ENCODE measurements around the gene KANK2. TPM values are rescaled to one million over a fixed set of nuclear protein-coding genes. Genes with fewer than 3 reads are reported as not detected.

Gene KANK2
- total and polyA plus RNA-seq, 10 of the 15 experiments (the other 5 are each of a cell fraction or from before 2014, with no cell fraction given) = 4.9 to 33.0 (median 21.0) TPM

GRCh38 chr19:11191934-11192333, 5.4 kb downstream of the KANK2 start:
- SMC1A ChIA-PET (ENCODE audit: uncharacterized antibody, unreplicated experiment) = no interaction called here
- peak overlapping the region; percentile 21; the same call in 1 of the 2 replicates for H3K4me2 ChIP-seq (ENCODE audit: control insufficient read depth, insufficient read depth)
- no TSS peak for BruUV-seq (replicated peaks)
- peak; percentile 27 for DNase-seq (ENCODE audit: low read depth, low spot score)
- no peak overlapping the region for H2AFZ ChIP-seq (ENCODE audit: control insufficient read depth, low read depth, low read length)
- FAIRE-seq = peak; percentile 70
- peak overlapping the region; percentile 42; the same call in 1 of the 2 replicates for H3K27ac ChIP-seq (ENCODE audit: control insufficient read depth, insufficient read depth)
- no peak overlapping the region for H3K9ac ChIP-seq (ENCODE audit: control insufficient read depth, insufficient read depth, low read length)
- H3K36me3 ChIP-seq (ENCODE audit: control insufficient read depth in 2 of 2, insufficient read depth in 2 of 2, low read length in 1 of 2) = no peaks in the 10 kb centered on the region; a peak in 1 of 4 replicates
- peaks cover 3% of the 10 kb centered on the region for H3K79me2 ChIP-seq (ENCODE audit: control insufficient read depth, insufficient read depth, low read length)
- CTCF ChIA-PET = interaction anchor here (0.8 kb wide), 1 partner anchor 11 kb away, joined by 3 read pairs; no protein-coding TSS in a partner anchor
- ATAC-seq = peak; percentile 51
- peaks cover 26% of the 10 kb centered on the region for H3K4me1 ChIP-seq (ENCODE audit: control insufficient read depth, insufficient read depth, low read length)
- in situ Hi-C loops (cut with MboI) (no loop called here), intact Hi-C loops (cut with micrococcal nuclease; ENCODE audit: unreplicated experiment) (no loop called here)
- H3K4me3 ChIP-seq = no peak overlapping the region
- H3K27me3 ChIP-seq (replicated peaks in 1 of 2; ENCODE audit: control insufficient read depth in 2 of 2, insufficient read depth in 2 of 2, low read length in 1 of 2) = no peaks in the 10 kb centered on the region
- RAD21 ChIA-PET (ENCODE audit: unreplicated experiment) = no interaction called here
- POLR2A ChIA-PET = no interaction called here
- WGBS (ENCODE audit: insufficient coverage, insufficient replicate concordance, low lambda C conversion rate, missing lambda C conversion rate) = 21% methylated on average over 5 of the region's 5 CpGs
- H3K9me3 ChIP-seq (replicated peaks; ENCODE audit: control insufficient read depth, insufficient read depth, low read length) = no peaks in the 10 kb centered on the region; the same call in 2 of the 3 replicates
- H4K20me1 ChIP-seq (ENCODE audit: control insufficient read depth, insufficient read depth) = no peaks in the 10 kb centered on the region
- TF ChIP-seq TCF3 (IDR thresholded peaks at IDR 0.05; ENCODE audit: borderline replicate concordance, insufficient read depth, low read depth, low read length) (no peak), MYC (IDR thresholded peaks at IDR 0.05; ENCODE audit: insufficient read depth, insufficient read length, insufficient replicate concordance, low read length, severe bottlenecking) (no peak), MTA2 (IDR thresholded peaks at IDR 0.05; ENCODE audit: low read depth) (no peak), HDAC6 (IDR thresholded peaks at IDR 0.05; ENCODE audit: unreplicated experiment) (no peak), CEBPB (IDR thresholded peaks at IDR 0.05; ENCODE audit: borderline replicate concordance in 1 of 2, low read depth in 2 of 2, low read length in 2 of 2) (no peak), ZNF384 (IDR thresholded peaks at IDR 0.05; ENCODE audit: borderline replicate concordance, low read depth, low read length) (no peak), NFIC (IDR thresholded peaks at IDR 0.05; ENCODE audit: low read depth, low read length) (no peak), ZZZ3 (IDR thresholded peaks at IDR 0.05; ENCODE audit: control insufficient read depth, insufficient read length, low read depth) (no peak), SMC3 (IDR thresholded peaks at IDR 0.05; ENCODE audit: borderline replicate concordance, low read length) (no peak), EED (IDR thresholded peaks at IDR 0.05; ENCODE audit: low read depth) (peak; percentile 75), BCL11A (IDR thresholded peaks at IDR 0.05; ENCODE audit: low read depth, low read length) (no peak), POLR2A (IDR thresholded peaks at IDR 0.05; ENCODE audit: low read depth, low read length) (no peak), HDAC2 (IDR thresholded peaks at IDR 0.05) (no peak), ATF7 (IDR thresholded peaks at IDR 0.05; ENCODE audit: low read depth) (no peak), RAD51 (IDR thresholded peaks at IDR 0.05) (no peak), PAX5 (IDR thresholded peaks at IDR 0.05; ENCODE audit: borderline replicate concordance, low read depth, low read length) (peak; percentile 55; the same call in 1 of the 2 replicates), SIX5 (IDR thresholded peaks at IDR 0.05; ENCODE audit: low read depth, low read length, severe bottlenecking) (no peak), SIN3A (IDR thresholded peaks at IDR 0.05; ENCODE audit: low read depth, low read length) (no peak), RELA (IDR thresholded peaks at IDR 0.05; ENCODE audit: borderline replicate concordance, partially characterized antibody) (no peak), TCF12 (IDR thresholded peaks at IDR 0.05; ENCODE audit: low read depth, low read length) (peak; percentile 44; the same call in 1 of the 2 replicates)
- TF ChIP-seq, protein P1, sequence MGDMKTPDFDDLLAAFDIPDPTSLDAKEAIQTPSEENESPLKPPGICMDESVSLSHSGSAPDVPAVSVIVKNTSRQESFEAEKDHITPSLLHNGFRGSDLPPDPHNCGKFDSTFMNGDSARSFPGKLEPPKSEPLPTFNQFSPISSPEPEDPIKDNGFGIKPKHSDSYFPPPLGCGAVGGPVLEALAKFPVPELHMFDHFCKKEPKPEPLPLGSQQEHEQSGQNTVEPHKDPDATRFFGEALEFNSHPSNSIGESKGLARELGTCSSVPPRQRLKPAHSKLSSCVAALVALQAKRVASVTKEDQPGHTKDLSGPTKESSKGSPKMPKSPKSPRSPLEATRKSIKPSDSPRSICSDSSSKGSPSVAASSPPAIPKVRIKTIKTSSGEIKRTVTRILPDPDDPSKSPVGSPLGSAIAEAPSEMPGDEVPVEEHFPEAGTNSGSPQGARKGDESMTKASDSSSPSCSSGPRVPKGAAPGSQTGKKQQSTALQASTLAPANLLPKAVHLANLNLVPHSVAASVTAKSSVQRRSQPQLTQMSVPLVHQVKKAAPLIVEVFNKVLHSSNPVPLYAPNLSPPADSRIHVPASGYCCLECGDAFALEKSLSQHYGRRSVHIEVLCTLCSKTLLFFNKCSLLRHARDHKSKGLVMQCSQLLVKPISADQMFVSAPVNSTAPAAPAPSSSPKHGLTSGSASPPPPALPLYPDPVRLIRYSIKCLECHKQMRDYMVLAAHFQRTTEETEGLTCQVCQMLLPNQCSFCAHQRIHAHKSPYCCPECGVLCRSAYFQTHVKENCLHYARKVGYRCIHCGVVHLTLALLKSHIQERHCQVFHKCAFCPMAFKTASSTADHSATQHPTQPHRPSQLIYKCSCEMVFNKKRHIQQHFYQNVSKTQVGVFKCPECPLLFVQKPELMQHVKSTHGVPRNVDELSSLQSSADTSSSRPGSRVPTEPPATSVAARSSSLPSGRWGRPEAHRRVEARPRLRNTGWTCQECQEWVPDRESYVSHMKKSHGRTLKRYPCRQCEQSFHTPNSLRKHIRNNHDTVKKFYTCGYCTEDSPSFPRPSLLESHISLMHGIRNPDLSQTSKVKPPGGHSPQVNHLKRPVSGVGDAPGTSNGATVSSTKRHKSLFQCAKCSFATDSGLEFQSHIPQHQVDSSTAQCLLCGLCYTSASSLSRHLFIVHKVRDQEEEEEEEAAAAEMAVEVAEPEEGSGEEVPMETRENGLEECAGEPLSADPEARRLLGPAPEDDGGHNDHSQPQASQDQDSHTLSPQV (IDR thresholded peaks at IDR 0.05) = no peak
- TF ChIP-seq, protein P2, sequence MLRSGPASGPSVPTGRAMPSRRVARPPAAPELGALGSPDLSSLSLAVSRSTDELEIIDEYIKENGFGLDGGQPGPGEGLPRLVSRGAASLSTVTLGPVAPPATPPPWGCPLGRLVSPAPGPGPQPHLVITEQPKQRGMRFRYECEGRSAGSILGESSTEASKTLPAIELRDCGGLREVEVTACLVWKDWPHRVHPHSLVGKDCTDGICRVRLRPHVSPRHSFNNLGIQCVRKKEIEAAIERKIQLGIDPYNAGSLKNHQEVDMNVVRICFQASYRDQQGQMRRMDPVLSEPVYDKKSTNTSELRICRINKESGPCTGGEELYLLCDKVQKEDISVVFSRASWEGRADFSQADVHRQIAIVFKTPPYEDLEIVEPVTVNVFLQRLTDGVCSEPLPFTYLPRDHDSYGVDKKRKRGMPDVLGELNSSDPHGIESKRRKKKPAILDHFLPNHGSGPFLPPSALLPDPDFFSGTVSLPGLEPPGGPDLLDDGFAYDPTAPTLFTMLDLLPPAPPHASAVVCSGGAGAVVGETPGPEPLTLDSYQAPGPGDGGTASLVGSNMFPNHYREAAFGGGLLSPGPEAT (IDR thresholded peaks at IDR 0.05; ENCODE audit: low read depth) = no peak

All from GM12878 (cell line).